HG03064 (cell line): Measurements from ENCODE around the gene PLBD2.

Source experiments
- ATAC-seq: cut with Tn5 transposase; IDR thresholded peaks from one replicate; pipeline ENCODE4 v1.9.1; 2021; ENCODE audit warnings: low read depth; ENCODE audit not compliant: unreplicated experiment

PLBD2 gene

DNA sequence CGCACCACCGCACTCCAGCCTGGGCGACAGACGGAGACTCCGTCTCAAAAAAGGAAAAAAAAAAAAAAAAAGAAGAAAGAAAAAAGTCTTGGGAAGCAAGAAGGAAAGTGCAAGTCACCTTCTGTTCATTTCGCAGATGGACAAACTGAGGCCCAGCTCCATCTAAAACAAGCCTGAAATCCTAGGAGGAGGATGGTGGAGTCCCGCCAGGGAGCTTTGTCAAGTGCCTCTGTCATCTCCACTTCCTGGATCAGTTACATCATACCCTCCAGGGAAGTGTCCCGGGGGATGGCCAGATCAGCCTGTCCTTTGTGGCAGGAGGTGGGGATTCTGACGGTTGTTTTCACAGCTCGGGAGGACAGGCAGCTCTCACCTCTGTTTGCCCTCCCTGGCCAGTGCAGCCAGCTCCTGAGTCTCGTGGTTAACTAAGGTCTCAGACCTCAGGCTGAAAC, 55.1 kb downstream of the PLBD2 start:
- ATAC-seq: no peak

DNA sequence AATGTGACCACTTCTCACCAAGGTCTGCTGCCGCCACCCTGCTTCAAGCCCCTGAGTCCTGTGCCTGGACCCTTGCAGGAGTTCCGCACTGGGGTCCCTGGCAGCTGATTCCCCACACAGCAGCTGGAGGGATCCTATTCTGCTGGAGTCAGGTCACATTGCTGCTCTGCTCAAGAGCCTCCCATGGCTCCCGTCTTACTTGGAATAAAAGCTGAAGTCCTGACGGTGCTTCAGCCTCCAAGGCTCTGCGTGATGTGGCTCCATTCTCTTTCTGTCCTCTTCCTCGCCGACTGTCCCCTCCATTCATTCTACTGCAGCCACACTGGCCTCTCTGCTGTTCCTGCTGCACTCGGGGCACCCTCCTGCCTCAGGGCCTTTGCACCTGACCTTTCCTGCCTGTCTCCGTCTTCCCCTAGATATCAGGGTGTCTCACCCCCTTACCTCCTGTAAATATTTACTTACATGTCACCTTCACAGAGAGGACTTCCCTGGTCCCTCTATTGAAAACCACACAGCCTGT, 56.2 kb downstream of the PLBD2 start:
- no peak for ATAC-seq

DNA sequence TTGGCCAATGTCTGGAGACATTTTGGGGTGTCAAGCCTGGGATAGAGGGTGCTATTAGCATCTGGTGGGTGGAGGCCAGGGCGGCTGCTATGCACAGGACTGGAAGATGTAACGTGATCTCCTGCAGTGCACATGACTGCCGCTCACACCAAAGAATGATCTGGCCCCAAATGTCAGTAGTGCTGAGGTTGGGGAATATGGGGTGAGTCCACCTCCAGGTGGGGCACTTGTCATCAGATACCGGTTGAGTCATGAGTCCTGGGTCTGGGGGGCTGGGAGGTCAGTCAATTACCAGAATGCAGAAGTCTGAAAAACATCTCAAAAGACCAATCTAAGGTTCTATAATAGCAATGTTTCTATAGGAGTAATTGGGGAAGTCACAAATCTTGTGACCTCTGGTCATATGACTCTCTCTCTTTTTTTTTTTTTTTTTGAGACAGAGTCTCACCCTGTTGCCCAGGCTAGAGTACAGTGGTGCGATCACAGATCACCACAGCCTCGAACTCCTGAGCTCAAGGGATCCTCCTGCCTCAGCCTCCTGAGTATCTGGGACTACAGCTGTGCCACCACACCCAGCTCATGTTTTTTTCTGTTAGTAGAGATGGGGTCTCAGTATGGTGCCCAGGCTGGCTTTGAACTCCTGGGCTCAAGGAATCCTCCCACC, 57.8 kb downstream of the PLBD2 start:
- no peak for ATAC-seq

DNA sequence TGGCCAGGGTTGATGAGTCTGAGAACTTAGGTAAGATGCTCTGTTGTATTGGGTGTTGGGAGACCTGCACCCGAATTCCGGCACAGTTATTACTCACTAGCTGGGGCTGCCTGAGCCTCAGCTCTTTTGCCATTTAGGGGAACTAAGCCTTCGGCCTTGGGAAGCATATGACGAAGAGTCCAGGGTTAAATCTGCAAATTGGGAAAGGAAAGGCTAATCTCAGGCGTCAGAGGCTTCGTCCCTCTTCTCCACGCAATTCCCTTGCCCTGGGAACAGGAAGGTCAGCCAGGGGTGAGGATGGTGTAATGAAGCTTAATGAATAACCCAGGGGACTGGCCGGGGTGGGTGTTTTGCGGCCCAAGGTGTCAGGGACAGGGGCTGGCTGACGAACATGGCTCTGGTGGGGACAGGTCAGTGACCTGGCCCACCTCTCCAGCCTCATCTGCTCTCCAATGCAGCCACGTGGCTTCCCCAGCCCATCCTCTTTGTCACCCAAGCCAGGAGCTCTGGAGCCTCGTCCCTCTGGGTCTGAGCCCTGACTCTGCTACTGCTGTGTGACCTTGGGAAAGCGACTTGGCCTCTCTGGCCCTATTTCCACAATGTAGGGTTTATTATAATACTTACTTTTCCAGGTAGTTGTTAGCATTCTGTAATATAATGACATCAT, 60.0 kb downstream of the PLBD2 start:
- ATAC-seq: no peak

DNA sequence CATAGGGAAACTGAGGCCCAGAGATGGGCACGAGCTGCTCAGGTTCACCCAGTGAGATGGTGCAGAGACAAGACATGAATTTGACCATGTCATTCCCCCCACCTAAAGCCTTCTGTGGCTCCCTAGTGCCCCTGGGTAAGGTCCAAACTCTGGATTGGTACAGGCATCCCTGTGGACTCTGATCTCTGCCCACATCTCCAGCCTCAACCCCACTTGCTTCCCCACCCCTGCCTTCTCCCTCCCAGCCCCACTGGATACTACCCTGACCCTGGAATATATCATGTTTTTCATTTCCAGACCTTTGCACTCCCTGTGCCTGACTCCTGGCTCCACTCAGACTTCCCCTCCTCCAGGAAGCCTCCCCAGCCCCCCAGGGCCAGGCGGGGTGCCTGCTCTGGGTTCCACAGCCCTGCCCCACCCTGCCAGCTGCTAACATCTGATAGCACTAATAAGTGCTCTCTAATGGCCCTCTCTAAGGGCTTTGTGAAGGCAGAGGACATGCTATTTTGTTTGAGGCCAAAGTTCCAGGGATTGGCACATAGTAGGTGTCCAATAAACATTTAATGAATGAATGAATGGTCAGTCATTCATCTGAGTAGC, 62.7 kb downstream of the PLBD2 start:
- no peak for ATAC-seq

DNA sequence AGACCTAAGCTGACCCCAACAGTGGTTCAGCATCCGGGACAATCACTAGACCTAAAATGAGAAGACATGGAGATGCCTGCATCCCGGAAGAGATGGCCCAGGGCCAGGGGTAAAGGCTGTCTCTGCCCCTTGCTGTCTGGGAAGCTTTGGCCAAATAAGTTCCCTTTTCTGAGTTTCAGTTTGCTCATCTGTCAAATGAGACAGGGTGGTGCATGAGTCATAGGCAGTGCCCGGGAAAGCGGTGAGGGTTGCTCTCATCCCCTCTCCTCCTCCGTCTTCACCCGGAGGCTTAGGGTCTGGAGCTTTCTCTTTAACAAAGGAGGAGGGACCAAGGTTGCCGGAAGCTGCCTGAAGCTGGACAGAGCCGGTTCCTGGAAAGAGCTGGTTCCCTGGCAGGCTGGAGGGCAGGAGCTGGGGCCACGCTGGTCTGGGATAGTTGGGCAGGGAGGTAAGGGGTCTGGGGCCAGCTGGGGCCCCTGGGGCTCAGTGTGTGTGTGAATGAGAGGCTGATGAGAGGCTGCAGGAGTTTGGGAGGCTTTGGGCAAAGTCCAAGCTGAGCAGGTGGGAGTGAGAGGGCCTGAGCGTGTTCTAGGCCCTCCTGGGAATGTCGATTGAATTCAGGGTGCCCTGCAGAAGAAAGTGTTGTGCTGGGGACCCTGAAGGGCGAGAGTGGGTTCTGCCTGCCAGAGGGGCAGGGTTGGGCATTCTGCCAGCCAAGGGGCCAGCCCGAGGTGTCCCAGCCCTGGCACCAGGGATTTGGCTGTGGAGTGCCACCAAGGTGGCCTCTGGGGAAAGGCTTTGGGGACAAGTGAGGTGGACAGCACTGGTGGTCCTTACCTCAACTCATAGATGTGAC, 63.9 kb downstream of the PLBD2 start, which contains the start of gene SDSL:
Gene SDSL (plus strand): TSS at position 351 of the 856 bp plus-strand sequence. CDS start 5,603 bp downstream, outside the sequence.
- peak; percentile 90 for ATAC-seq

DNA sequence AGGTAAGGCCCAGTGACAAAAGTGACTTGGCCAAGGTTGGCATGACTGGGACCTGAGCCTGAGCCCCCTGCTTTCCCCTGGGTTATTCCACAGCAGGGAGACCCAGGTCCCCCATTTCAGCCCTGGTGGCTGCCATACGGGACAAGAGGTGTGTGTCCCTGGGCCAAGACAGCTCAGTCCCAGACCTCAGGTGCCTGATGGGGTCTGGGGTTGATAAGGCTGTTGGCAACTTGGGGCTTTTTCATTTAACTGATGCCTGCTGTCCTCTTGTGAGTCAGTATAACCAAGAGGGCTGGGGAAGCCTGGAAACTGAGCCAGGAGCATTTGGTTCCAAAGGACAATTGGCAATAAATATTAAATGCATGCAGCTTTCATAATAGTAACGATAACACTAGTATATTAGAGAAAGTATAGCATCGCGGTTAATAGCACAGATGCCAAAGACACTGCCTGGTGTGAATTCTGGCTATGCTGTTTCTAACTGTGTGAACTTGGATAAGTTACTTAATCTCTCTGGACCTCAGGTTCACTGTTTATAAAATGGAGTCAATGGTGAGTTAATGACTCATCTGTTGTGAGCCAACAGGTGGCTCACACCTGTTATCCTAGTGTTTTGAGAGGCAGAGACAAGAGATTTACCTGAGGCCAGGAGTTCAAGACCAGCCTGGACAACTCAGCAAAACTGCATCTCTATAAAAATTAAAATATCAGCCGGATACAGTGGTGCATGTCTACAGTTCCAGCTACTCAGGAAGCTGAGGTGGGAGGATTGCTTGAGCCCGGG, 64.7 kb downstream of the PLBD2 start:
- no peak for ATAC-seq

DNA sequence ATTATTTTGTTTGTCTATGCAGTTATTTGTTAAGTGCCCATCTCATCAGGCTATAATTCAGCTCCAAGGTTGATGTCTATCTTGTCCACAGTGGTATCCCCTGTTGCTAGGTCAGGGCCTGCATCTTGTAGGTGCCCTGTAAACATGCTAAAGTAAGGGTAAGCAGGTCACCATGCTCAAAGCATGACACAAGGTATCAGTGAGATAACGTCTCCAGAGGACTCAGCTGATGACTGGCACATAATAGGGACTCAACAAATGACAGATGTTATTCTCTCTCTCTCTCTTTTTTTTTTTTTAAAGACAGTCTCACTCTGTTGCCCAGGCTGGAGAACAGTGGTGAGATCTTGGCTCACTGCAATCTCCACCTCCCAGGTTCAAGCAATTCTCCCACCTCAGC, 66.1 kb downstream of the PLBD2 start:
- no peak for ATAC-seq

DNA sequence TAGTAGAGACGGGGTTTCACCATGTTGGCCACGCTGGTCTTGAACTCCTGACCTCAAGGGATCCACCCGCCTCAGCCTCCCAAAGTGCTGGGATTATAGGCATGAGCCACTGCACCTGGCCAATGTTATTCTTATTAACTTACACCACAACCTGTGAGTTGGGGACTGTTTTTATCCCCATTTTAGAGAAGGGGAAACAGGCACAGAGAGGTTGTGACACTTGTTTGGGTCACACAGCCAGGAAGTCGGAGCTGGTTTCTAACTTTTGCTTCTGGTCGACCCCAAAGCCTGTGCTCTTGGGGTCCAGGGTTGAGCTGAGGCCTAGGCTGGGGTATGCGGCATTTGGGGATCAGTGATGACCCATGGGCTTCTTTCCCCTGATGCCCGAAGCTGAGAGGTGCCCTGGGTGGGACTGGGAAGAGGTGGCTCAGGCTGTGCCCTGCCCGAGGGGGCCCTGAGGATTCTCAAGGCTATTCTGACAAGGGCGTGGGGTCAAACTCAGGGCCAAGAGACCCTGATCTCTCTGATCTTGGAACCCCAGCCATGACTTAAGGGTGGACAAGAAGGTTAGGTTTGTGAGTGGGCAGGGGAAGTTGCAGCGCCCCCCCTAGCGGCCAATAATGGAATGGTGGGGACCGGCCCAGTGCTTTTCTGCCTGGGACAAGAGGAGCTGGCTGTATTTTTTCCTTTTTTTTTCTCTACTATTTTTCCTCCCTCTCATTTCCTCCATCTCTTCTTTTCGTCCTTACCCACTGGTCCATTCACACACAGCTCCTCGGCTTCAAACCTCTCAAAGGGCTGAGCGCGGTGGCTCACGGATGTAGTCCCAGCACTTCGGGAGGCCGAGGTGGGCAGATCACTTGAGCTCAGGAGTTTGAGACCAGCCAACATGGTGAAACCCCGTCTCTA, 66.8 kb downstream of the PLBD2 start:
- no peak for ATAC-seq

DNA sequence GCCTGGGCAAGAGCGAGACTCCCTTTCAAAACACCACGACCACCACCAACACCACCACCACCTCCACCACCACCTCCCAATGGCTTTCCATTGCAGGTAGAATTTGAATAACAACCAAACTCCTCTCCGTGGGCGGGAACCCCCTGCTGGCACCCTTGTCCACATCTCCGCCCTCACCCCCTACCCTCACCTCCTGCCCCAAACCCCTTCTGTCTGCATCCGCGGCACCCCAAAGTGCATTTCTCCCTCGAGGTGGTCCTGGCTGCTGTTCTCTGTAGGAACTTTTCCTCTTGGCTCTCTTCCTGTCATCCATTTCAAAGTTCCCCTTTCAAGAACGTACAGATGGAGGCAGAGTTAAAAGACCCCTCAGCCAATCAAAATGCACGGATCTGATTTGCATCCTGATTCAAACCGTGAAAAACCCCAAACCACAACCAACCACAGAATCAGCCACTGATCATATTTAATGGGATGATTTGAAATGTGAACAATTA, 67.6 kb downstream of the PLBD2 start:
- ATAC-seq: no peak

DNA sequence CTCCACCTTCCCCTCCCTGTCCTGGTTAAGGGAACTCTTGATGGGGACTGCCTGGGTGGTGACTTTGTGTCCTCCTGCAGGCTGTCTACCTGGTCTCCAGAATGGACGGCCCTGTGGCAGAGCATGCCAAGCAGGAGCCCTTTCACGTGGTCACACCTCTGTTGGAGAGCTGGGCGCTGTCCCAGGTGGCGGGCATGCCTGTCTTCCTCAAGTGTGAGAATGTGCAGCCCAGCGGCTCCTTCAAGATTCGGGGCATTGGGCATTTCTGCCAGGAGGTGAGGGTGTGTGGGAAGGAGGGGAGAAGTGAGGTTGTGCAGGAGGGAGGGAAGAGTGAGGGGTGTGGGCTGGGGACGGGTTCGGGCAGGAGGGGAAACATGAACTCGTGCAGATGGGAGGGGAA, 69.5 kb downstream of the PLBD2 start:
- no peak for ATAC-seq

DNA sequence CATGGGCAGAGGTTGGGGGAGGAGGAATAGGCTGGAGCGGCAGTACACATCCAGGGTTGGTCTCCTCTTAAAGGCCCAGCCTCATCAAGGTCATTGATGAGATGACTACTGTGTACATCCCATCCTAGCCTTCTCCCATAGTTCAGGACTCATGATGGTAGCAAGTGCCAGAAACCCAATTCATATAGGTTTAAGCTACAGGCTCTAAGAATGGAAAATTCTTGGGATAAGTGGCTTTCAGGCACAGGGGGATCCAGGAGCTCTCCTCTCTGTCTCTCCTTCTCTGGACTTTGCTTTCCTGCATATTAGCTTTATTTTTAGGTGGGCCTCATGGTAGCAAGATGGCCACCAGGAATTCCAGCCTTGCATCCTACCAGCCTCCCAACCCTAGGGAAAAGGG, 70.1 kb downstream of the PLBD2 start:
- no peak for ATAC-seq

DNA sequence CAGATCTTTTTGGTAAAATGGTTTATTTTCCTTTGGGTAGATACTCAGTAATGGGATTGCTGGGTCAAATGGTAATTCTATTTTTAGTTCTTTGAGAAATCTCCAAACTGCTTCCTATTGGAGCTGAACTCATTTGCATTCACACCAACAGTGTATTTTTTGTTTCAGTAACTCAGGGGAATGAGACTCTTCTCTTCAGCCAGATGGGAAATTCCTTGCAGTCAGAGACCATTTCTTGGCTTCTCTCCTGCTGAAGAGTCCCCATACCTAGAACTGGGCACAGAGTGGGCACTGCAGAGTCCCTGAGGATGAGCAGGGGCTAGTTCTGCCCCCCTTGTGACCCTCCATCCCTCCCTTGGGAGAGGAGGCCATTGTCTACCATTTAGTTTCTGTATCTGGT, 74.6 kb downstream of the PLBD2 start:
- ATAC-seq: no peak

DNA sequence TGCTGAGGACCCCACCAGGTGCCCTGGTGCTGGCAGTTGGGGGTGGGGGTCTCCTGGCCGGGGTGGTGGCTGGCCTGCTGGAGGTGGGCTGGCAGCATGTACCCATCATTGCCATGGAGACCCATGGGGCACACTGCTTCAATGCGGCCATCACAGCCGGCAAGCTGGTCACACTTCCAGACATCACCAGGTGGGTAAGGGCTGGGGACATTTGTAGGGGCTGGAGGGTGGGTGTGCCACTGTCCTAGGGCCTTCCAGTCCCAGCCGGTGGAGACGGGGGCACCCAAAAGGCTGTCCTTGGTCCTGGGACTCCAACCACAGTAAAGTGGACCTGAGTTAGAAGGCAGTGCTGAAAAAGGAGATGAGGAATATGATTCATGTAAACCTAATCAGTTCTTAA, 77.0 kb downstream of the PLBD2 start:
- ATAC-seq: no peak

DNA sequence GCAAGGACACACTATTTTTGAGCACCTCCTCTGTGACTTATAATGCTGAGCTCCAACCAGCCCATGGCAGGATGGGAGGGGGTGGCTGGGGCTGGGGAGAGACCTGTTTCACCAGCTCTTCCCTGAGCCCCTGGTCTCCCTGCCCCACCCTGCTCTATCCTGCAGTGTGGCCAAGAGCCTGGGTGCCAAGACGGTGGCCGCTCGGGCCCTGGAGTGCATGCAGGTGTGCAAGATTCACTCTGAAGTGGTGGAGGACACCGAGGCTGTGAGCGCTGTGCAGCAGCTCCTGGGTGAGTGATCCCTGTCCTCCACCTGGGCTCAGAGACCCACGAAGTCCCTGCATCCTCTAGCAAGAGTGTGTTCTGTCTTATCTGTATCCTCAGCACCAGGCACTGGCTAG, 78.2 kb downstream of the PLBD2 start:
- ATAC-seq: no peak

DNA sequence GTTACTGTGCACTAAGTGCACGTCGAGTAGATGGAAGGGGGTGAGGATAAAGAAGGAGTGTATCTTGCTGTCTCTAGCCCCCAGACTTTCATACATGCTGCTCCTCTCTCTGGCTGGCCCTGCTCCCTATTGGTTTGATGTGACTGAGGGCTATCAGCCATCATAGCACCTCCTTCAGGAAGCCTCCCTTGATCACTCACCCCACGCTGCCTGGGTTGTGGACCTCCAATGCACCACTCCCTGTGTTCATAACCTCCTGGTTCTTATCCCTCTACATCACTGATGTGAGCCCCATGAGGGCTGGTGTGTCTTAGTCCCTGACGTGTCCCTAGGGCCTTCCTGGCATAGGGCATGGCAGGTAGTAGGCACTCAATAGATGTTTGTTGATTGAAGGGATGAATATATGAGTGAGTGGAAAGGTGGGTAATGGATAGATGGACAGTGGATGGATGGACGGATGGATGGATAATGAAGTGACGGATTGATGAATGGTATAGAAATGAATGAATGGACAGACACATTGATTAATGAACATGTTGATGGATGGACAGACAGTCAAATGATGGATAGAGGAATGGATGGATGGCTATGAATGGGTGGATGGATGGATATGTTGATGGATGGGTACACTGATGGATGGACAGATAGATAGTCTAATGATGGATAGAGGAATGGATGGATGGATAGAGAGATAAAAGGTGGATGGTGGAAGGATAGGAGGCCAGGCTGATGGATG, 78.8 kb downstream of the PLBD2 start:
- no peak for ATAC-seq

DNA sequence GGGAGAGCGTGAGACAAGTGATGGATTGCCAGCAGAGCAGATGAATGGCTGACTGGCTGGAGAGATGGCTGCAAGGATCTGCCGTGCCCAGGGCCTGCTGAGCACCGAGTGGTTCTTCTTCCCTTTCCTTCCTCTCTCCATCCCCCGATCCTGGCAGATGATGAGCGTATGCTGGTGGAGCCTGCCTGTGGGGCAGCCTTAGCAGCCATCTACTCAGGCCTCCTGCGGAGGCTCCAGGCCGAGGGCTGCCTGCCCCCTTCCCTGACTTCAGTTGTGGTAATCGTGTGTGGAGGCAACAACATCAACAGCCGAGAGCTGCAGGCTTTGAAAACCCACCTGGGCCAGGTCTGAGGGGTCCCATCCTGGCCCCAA, 79.3 kb downstream of the PLBD2 start:
- ATAC-seq: no peak
